Bronchial epithelial cell (primary cell): ENCODE results near the gene HEMGN. TPM values are rescaled to one million over a fixed set of nuclear protein-coding genes. Genes with fewer than 3 reads are reported as not detected.

Experiments
- DNase-seq: peaks from one replicate; pipeline ENCODE4 v3.0.0-alpha.2; 2010; ENCODE audit warnings: low read depth
- FAIRE-seq: peaks from 2 replicates; lab custom pipeline; 2011; peaks lifted over from hg19 to GRCh38; lab: Jason Lieb, UNC
- H3K27me3 ChIP-seq: 2 replicates; pipeline ENCODE4 v1.5.1; 2011; ENCODE audit warnings: low read length; ENCODE audit not compliant: control insufficient read depth, insufficient read depth
- H3K36me3 ChIP-seq: 2 replicates; pipeline ENCODE4 v1.5.1; 2011; ENCODE audit warnings: low read length; ENCODE audit not compliant: control insufficient read depth, insufficient read depth
- H3K4me3 ChIP-seq: 2 replicates; pipeline ENCODE4 v1.5.1; 2011; ENCODE audit warnings: mild to moderate bottlenecking, low read depth, low read length, control low read depth
- total RNA-seq: library from RNA; depleted of rRNA; stranded (reverse); fragments of >200 nt; gene quantifications from 2 replicates; pipeline ENCODE4 v1.2.1, GENCODE V29; 2014
- TF ChIP-seq, protein P1 (sequence below): IDR thresholded peaks from 2 replicates; pipeline ENCODE4 v1.5.1; 2011; ENCODE audit warnings: mild to moderate bottlenecking, moderate library complexity, low read length, control low read depth, inconsistent platforms; ENCODE audit not compliant: insufficient read depth, severe bottlenecking

The HEMGN gene
- total RNA-seq, 1 donor from 2014 or later = not detected

DNA sequence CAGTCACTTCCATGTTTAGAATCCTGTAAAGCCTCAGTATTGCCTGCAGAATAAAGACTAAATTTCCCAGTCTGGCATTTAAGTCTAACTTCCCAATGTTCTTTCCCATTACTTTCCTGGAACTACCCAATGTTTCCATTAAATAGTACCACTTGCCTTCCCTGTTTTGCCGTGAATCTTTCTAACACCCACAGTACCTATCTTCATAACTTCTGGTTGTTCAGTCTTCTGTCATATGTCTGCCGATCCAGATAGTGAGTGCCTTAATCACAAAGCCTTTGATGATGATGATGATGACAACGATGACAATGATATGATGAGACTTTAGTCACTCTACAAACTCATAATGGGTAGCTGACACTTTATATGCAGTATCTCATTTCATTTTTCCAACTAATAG is 6.6 kb upstream of the HEMGN start:
- no peak for FAIRE-seq
- DNase-seq = no peak
- Histone ChIP-seq H3K27me3 (peaks cover 8% of the 10 kb centered on the region), H3K36me3 (no peaks in the 10 kb centered on the region), H3K4me3 (no peak overlapping the region)
- TF ChIP-seq, protein P1, sequence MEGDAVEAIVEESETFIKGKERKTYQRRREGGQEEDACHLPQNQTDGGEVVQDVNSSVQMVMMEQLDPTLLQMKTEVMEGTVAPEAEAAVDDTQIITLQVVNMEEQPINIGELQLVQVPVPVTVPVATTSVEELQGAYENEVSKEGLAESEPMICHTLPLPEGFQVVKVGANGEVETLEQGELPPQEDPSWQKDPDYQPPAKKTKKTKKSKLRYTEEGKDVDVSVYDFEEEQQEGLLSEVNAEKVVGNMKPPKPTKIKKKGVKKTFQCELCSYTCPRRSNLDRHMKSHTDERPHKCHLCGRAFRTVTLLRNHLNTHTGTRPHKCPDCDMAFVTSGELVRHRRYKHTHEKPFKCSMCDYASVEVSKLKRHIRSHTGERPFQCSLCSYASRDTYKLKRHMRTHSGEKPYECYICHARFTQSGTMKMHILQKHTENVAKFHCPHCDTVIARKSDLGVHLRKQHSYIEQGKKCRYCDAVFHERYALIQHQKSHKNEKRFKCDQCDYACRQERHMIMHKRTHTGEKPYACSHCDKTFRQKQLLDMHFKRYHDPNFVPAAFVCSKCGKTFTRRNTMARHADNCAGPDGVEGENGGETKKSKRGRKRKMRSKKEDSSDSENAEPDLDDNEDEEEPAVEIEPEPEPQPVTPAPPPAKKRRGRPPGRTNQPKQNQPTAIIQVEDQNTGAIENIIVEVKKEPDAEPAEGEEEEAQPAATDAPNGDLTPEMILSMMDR = no peak

DNA sequence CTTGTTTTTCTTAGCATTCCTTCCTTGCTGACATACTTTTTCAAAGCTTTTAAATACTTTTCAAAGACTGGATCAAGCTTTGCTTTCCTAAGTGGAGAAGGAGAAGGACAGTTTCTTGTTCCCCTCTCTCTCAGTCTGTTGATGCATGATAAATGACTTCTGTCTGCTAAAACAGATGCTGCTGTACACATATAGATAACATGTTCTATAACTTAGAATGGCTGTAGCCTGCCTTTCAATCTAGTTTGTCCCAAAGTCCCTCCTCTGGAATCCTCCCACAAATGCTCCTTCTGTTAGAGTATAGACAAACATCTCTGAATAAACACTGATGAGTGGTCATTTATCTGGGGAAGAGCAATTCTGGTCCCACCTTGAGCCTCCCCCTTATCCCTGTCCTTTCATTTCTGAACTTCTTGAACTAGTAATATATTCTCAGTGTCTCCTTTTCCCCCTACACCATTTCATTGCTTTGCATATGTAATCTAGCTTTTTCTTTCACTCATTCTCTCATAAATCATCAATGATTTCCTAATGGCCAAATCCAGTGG is 5.4 kb upstream of the HEMGN start:
- Histone ChIP-seq H3K36me3 (no peaks in the 10 kb centered on the region), H3K27me3 (peaks cover 8% of the 10 kb centered on the region), H3K4me3 (no peak overlapping the region)
- no peak for DNase-seq
- TF ChIP-seq, protein P1 = no peak
- FAIRE-seq = no peak

DNA sequence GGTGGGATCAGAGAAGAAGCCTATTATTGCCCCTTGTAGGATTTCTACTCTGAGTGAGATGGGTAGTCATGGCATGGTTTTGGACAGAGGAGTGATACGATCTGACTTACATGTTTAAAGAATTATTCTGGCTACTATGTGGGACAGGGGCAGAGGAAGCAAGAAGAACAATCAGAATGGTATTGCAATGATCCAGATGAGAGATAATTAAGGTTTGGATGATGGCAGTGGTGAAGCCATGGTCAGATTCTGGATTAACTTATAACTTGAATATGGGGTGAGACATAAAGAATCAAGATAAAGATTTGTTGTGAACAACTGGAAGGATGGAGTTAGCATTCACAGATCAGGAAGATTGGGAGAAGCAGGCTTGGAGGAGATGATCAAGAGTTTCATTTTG is 3.4 kb upstream of the HEMGN start:
- no peak for DNase-seq
- no peak for FAIRE-seq
- TF ChIP-seq, protein P1 = no peak
- no peaks in the 10 kb centered on the region for H3K36me3 ChIP-seq
- H3K27me3 ChIP-seq = peaks cover 8% of the 10 kb centered on the region
- no peak overlapping the region for H3K4me3 ChIP-seq

DNA sequence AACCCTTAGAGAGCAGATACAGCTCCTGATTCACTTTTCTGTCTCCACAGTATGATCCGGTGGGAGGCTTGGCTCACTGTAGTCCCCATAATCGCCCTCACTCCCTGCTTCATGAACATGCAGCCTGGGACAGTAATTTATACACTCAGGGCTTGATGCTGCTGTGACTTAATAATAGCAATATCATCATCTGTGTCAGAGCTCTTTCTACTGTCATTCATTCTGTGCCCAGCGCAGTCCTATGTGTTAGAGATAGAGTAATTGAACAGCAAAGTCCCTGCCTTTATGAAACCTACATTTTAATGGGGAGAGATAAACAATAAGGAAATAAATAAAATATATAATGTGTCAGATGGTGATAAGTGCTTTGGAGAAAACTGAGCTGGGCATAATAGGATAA is 2.8 kb upstream of the HEMGN start:
- peaks cover 8% of the 10 kb centered on the region for H3K27me3 ChIP-seq
- FAIRE-seq (no peak), DNase-seq (no peak)
- TF ChIP-seq, protein P1 = no peak
- H3K4me3 ChIP-seq = no peak overlapping the region
- no peaks in the 10 kb centered on the region for H3K36me3 ChIP-seq

- Histone ChIP-seq H3K27me3 (peaks cover 9% of the 10 kb centered on the region), H3K4me3 (no peak overlapping the region), H3K36me3 (no peaks in the 10 kb centered on the region)
- no peak for DNase-seq
- FAIRE-seq = no peak
- TF ChIP-seq, protein P1 = no peak
These were observed 2.3 kb upstream of the HEMGN start for GRCh38 chr9:97940233-97940632.

DNA sequence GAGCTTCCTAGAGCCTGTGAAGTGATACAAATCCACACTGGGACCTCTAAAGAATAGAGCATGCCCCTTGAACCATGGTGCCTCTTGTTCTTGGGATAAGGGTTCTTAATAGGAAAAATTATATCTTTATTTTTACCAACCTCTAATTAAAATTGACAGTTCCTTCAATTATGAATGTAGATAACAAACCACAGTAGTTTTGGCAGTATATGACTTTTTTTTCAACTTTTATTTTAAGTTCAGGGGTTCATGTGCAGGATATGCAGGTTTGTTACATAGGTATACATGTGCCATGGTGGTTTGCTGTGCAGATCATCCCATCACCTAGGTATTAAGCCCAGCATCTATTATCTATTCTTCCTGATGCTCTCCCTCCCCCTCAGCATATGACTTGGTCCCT is 974 bp downstream of the HEMGN start:
- Histone ChIP-seq H3K4me3 (no peak overlapping the region), H3K36me3 (no peaks in the 10 kb centered on the region), H3K27me3 (peaks cover 8% of the 10 kb centered on the region)
- DNase-seq (no peak), FAIRE-seq (no peak)
- TF ChIP-seq, protein P1 = no peak
